Activated B cell treated with CpG ODN at 0.5 μM for 24 hours (primary cell): Measurements from ENCODE around the gene SCO2. TPM values are rescaled to one million over a fixed set of nuclear protein-coding genes. Genes with fewer than 3 reads are reported as not detected.
"Not testable (repeated sequence)": the region's sequence is repeated elsewhere in the genome, so short reads cannot be mapped to it uniquely, and the experiment has no call there.

Source experiments
- ATAC-seq: fragments of 200-7000 bp; cut with Tn5 transposase; one replicate; pipeline ENCODE4 v1.10.0; 2021; ENCODE audit warnings: low read depth, mild to moderate bottlenecking, moderate library complexity
- CTCF ChIA-PET: fragments of 350-600 bp; sonication (Branson Sonifier 250); formaldehyde crosslinking; loops from one replicate; lab custom pipeline; 2021; ENCODE audit warnings: antibody characterized with exemption; lab: Charles Lee
- POLR2A ChIA-PET: fragments of 350-600 bp; sonication (Branson Sonifier 250); formaldehyde crosslinking; loops from one replicate; lab custom pipeline; 2021; ENCODE audit warnings: antibody characterized with exemption; lab: Charles Lee
- DNase-seq: peaks from one replicate; pipeline ENCODE4 v3.0.0; 2022
- H3K27ac Mint-ChIP-seq: one replicate; pipeline ENCODE4 v1.8.0; 2020; ENCODE audit warnings: mixed read lengths
- H3K27me3 Mint-ChIP-seq: one replicate; pipeline ENCODE4 v1.8.0; 2021; ENCODE audit warnings: mixed read lengths
- H3K36me3 Mint-ChIP-seq: one replicate; pipeline ENCODE4 v1.8.0; 2021; ENCODE audit warnings: low read depth, mixed read lengths
- H3K4me1 Mint-ChIP-seq: one replicate; pipeline ENCODE4 v1.8.0; 2021; ENCODE audit warnings: mixed read lengths
- H3K4me3 Mint-ChIP-seq: one replicate; pipeline ENCODE4 v1.8.0; 2020; ENCODE audit warnings: mild to moderate bottlenecking, mixed read lengths
- H3K9me3 Mint-ChIP-seq: one replicate; pipeline ENCODE4 v1.8.0; 2020; ENCODE audit warnings: mixed read lengths
- CTCF ChIP-seq: fragments of 200-600 bp; IDR thresholded peaks from one replicate; pipeline ENCODE4 v1.8.0; 2022; ENCODE audit warnings: antibody characterized with exemption, mild to moderate bottlenecking
- intact Hi-C: fragments of 100-400 bp; cut with micrococcal nuclease; formaldehyde crosslinking; loops from one replicate; pipeline ENCODE4 v1.15.1; 2024
- total RNA-seq: library from RNA; stranded (reverse); gene quantifications from 2 replicates; pipeline ENCODE4 v1.2.3, GENCODE V29; 2022

The SCO2 gene
- total RNA-seq, 1 donor from 2014 or later = 7.1 TPM

DNA sequence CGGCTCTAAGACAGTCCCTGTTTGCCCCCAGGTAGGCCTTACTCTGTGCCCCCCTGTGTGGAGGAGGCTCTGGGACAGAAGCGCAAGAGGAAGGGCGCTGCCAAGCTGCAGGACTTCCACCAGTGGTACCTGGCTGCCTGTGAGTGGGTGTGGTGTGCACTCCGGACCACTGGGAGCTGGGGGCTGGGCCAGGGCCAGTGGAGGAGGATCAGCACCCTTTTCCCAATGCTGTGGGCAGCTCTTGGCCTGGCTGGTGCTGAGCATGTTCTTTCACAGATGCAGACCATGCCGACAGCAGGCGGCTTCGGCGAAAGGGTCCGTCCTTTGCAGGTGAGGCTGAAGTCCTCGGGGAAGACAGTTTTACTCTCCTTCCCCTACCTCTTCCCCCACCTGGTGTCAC lies 3.7 kb downstream of the SCO2 start:
- H3K4me3 Mint-ChIP-seq = no peak overlapping the region
- H3K36me3 Mint-ChIP-seq = peaks cover 53% of the 10 kb centered on the region
- ATAC-seq (no peak), DNase-seq (no peak)
- intact Hi-C loops = no loop called here
- no peak for TF ChIP-seq CTCF
- H3K4me1 Mint-ChIP-seq = peaks cover 9% of the 10 kb centered on the region
- H3K9me3 Mint-ChIP-seq = no peaks in the 10 kb centered on the region
- ChIA-PET POLR2A (interaction anchor here (1.1 to 2.0 kb wide), 3 partner anchors 13 to 99 kb away, joined by 5 to 13 read pairs (median 6); partner anchors contain the start of genes LMF2 and NCAPH2), CTCF (interaction anchor here (1.0 kb wide), 1 partner anchor 13 kb away, joined by 3 read pairs; the partner anchor contains the start of gene NCAPH2)
- H3K27ac Mint-ChIP-seq = no peak overlapping the region
- H3K27me3 Mint-ChIP-seq = no peaks in the 10 kb centered on the region

GRCh38 chr22:50520826-50521453 lies 4.5 kb downstream of the SCO2 start:
- intact Hi-C loops = no loop called here
- no peak overlapping the region for H3K4me3 Mint-ChIP-seq
- H3K36me3 Mint-ChIP-seq = peaks cover 61% of the 10 kb centered on the region
- ATAC-seq = no peak
- no peak for DNase-seq
- no peaks in the 10 kb centered on the region for H3K9me3 Mint-ChIP-seq
- peaks cover 7% of the 10 kb centered on the region for H3K4me1 Mint-ChIP-seq
- H3K27me3 Mint-ChIP-seq = no peaks in the 10 kb centered on the region
- POLR2A ChIA-PET = no interaction called here
- TF ChIP-seq CTCF = no peak
- no peak overlapping the region for H3K27ac Mint-ChIP-seq
- CTCF ChIA-PET = no interaction called here

- H3K4me3 Mint-ChIP-seq, H3K9me3 Mint-ChIP-seq, DNase-seq, H3K4me1 Mint-ChIP-seq, H3K27ac Mint-ChIP-seq, intact Hi-C loops, ATAC-seq, H3K27me3 Mint-ChIP-seq, CTCF ChIA-PET: not testable (repeated sequence)
- POLR2A ChIA-PET = interaction anchor here (1.4 kb wide), 1 partner anchor 13 kb away, joined by 4 read pairs; the partner anchor contains the start of genes LMF2 and NCAPH2
- peaks cover 64% of the 10 kb centered on the region for H3K36me3 Mint-ChIP-seq
These were observed 5.2 kb downstream of the SCO2 start for GRCh38 chr22:50520184-50520583.

DNA sequence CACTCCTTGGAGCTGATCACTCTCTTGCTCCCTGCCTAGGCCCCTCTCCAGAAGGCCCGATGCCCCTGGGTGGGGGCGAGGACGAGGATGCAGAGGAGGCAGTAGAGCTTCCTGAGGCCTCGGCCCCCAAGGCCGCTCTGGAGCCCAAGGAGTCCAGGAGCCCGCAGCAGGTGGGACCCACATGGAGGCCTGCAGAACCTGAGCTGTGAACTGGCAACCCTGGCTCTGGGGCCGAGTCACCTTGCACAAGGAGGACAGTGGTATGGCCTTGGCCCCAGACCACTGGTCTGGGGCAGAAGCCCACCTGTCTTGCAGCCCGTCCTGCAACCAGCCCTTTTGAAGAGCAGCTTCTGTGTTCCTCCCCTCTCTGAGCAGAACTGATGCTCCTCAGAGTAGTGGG lies 6.2 kb downstream of the SCO2 start:
- Mint-ChIP-seq H3K36me3 (peaks cover 67% of the 10 kb centered on the region), H3K27me3 (no peaks in the 10 kb centered on the region), H3K4me1 (peaks cover 3% of the 10 kb centered on the region), H3K4me3 (no peak overlapping the region), H3K9me3 (no peaks in the 10 kb centered on the region), H3K27ac (no peak overlapping the region)
- POLR2A ChIA-PET = interaction anchor here (0.6 to 1.4 kb wide), 2 partner anchors 12 to 46 kb away, joined by 4 read pairs; partner anchors contain the start of genes LMF2 and NCAPH2
- no peak for TF ChIP-seq CTCF
- intact Hi-C loops = no loop called here
- CTCF ChIA-PET = interaction anchor here (0.9 kb wide), 1 partner anchor 47 kb away, joined by 3 read pairs; no protein-coding TSS in a partner anchor
- DNase-seq (no peak), ATAC-seq (no peak)

DNA sequence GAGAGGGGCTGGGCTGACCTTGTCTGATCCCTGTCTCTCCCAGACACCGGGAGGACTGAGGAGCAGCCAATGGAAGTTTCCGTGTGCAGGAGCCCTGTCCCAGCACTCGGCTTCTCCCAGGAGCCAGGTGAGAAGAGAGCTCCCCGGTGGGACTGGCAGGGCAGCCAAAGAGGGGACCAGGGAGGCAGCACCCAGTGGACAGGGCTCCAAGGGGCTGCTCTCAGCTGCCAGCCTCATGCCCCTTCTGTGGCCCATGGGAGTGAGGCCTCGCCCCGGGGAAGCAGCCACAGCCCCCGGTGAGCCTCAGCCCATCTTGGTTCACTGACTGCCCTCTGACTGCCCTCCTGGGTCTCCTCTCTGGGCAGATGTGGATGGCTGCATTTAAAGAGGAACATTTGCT lies 6.8 kb downstream of the SCO2 start:
- POLR2A ChIA-PET = no interaction called here
- Mint-ChIP-seq H3K27ac (no peak overlapping the region), H3K4me3 (no peak overlapping the region), H3K9me3 (no peaks in the 10 kb centered on the region), H3K4me1 (peaks cover 3% of the 10 kb centered on the region), H3K27me3 (no peaks in the 10 kb centered on the region), H3K36me3 (peaks cover 65% of the 10 kb centered on the region)
- DNase-seq (no peak), ATAC-seq (no peak)
- CTCF ChIA-PET = interaction anchor here (0.9 kb wide), 1 partner anchor 46 kb away, joined by 3 read pairs; no protein-coding TSS in a partner anchor
- no peak for TF ChIP-seq CTCF
- intact Hi-C loops = no loop called here
